HG02943 (cell line): ENCODE measurements around the gene CATSPER2.
"Not testable (repeated sequence)": the region's sequence is repeated elsewhere in the genome, so short reads cannot be mapped to it uniquely, and the experiment has no call there.

Experiments
- ATAC-seq: cut with Tn5 transposase; IDR thresholded peaks from one replicate; pipeline ENCODE4 v1.9.1; 2021; ENCODE audit warnings: mild to moderate bottlenecking, low read depth, moderate library complexity; ENCODE audit not compliant: unreplicated experiment

The CATSPER2 gene

GRCh38 chr15:43593328-43594190, 55.1 kb downstream of the CATSPER2 start, which contains the start of gene CKMT1B:
CKMT1B (plus strand) TSS chr15:43594027; CDS start chr15:43594219, 192 bp downstream.
- not testable (repeated sequence) for ATAC-seq

- ATAC-seq, result not testable (repeated sequence)
Observed at GRCh38 chr15:43592841-43593240, 55.8 kb downstream of the CATSPER2 start.

- ATAC-seq, result peak; percentile 85
Observed at GRCh38 chr15:43589778-43590466, 58.7 kb downstream of the CATSPER2 start, which contains the start of gene PPIP5K1. PPIP5K1 (minus strand) TSS chr15:43590208; CDS start chr15:43584504, 5,704 bp downstream.
